Measurements from ENCODE around the gene OR2H2. TPM values are rescaled to one million over a fixed set of nuclear protein-coding genes. Genes with fewer than 3 reads are reported as not detected.
A peak's percentile ranks its signal among the peaks of the same experiment; 100 is the strongest.

The OR2H2 gene
- total and polyA plus RNA-seq, 2 of the 13 experiments (the other 11 are each of a cell fraction or from before 2014, with no cell fraction given), result not detected

GRCh38 chr6:29589423-29590048 lies 4.6 kb downstream of the OR2H2 start (continued):
- TF ChIP-seq ZNF260 (CRISPR knock-in tag; IDR thresholded peaks at IDR 0.05; ENCODE audit: borderline replicate concordance, low read depth), result no peak
- TF ChIP-seq ZNF569 (CRISPR knock-in tag; IDR thresholded peaks at IDR 0.05; ENCODE audit: borderline replicate concordance), result no peak
- no peak for TF ChIP-seq NR2F1 (CRISPR knock-in tag; IDR thresholded peaks at IDR 0.05)
- no peak for TF ChIP-seq FOXO4 (CRISPR knock-in tag; conservative IDR thresholded peaks at IDR 0.05)
- no peak for TF ChIP-seq ZMAT3 (CRISPR knock-in tag; conservative IDR thresholded peaks at IDR 0.05)
- no peak for TF ChIP-seq THRA (CRISPR knock-in tag; IDR thresholded peaks at IDR 0.05; ENCODE audit: borderline replicate concordance)
- no peak for TF ChIP-seq ZNF513 (CRISPR knock-in tag; conservative IDR thresholded peaks at IDR 0.05)
- TF ChIP-seq SATB2 (CRISPR knock-in tag; IDR thresholded peaks at IDR 0.05), result no peak
- 0 out of 2 replicates have a peak, but pooled peaks have one; percentile 24 for TF ChIP-seq ZKSCAN1 (IDR thresholded peaks at IDR 0.05; ENCODE audit: low read length)
- TF ChIP-seq HOMEZ (CRISPR knock-in tag; IDR thresholded peaks at IDR 0.05; ENCODE audit: low read depth), result no peak
- no peak for TF ChIP-seq ZKSCAN5 (CRISPR knock-in tag; IDR thresholded peaks at IDR 0.05)
- no peak for TF ChIP-seq ZSCAN21 (CRISPR knock-in tag; IDR thresholded peaks at IDR 0.05; ENCODE audit: borderline replicate concordance)
- no peak for TF ChIP-seq TCF7 (IDR thresholded peaks at IDR 0.05; ENCODE audit: low read depth)
- TF ChIP-seq ZNF367 (CRISPR knock-in tag; IDR thresholded peaks at IDR 0.05; ENCODE audit: borderline replicate concordance), result no peak
- no peak for TF ChIP-seq GMEB1 (CRISPR knock-in tag; IDR thresholded peaks at IDR 0.05; ENCODE audit: borderline replicate concordance)

Measured in HepG2 (cell line).